ENCODE data around the gene PKMYT1.

Gene PKMYT1

DNA sequence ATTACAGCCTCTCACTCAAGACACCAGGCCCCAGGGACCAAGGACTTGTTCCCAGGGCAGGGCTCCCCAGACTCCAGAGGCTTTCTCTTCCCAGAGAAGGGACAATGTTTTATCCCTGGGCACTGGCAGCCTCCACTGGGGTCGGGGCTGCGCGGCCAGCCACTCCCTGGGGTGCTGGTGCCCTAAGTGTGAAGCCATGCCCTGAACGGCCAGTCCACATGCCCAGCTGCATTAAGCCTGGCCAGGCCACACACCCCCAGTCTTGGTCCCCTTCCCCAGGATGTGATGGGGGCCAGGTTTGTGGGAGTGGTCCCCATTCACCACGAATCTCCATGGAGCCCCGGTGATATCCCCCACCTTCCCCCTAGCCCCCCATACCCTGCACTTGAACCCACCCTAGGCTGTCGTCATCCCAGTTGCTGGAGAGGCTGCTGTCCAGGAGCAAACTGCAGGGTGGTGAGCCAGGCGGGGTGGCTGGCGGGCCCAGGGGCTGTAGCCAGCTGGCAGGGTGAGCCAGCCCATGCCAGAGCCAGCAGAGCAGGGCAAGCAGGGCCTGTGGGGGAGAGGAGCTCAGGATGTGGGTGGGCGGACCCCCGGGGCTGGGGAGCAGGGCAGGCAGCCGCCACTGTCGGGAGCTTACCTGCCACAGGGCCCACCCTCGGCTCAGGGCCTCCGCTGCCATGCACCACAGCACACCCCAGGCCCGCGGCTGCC is 6.5 kb downstream of the PKMYT1 start:
- ATAC-seq (no peak), DNase-seq (no peak)

DNA sequence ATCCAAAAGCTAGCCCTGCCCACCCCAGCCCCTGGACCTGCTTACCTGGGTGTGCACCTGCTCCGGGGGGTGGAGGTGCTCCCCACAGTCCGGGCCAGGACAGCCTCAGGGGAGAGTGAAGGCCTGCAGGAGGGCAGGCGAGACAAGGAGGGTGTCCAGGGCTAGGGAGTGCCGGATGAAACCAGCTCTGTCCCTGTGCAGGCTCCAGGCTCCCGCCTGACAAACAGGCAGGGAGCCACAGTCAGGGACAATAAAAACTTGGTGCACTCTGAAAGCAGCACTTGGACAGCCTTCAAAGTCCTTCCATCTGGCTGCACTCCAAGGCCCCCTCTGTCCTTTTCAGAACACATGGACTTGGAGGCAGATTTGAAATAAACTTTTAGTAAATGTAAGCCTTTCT is 7.2 kb downstream of the PKMYT1 start:
- no peak for ATAC-seq
- no peak for DNase-seq

DNA sequence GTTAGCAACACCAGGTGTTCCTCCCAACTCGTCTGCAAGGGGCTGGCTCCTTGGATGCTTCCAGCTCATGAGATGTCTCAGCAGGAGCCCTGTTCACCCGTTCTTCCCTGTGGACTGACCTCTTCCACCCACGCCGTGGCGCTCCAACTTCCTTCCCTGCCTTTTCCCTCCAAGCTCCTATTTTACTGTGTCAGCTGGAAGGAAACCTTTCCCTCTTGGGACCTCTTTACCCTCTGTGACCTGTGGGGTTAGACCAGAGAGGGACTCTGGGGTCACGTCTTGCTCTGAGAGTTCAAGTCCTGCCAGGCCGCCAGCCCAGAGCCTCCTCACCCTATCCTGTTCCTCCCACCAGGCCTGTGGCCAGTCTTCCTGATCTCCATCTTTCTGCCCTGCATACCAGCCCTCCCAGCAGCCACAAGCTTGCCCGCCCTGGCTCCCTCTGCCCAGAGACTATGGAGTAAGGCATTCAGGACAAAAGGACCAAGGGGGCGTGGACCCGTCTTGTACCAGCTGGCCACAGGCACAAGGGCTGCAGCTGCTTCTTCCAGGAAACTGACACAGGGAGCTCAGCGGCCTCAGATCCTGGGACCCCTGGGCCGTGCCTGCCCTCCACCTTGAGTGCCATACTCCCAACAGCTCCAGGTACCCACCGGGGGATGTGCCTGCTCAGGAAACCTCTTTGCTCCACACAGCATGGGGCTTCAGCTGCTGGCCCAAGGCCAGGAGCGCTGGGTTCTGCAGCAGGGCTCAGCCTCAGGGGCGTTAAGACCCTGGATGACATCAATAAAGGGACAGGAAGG is 8.1 kb downstream of the PKMYT1 start:
- DNase-seq (no peak), ATAC-seq (no peak)

DNA sequence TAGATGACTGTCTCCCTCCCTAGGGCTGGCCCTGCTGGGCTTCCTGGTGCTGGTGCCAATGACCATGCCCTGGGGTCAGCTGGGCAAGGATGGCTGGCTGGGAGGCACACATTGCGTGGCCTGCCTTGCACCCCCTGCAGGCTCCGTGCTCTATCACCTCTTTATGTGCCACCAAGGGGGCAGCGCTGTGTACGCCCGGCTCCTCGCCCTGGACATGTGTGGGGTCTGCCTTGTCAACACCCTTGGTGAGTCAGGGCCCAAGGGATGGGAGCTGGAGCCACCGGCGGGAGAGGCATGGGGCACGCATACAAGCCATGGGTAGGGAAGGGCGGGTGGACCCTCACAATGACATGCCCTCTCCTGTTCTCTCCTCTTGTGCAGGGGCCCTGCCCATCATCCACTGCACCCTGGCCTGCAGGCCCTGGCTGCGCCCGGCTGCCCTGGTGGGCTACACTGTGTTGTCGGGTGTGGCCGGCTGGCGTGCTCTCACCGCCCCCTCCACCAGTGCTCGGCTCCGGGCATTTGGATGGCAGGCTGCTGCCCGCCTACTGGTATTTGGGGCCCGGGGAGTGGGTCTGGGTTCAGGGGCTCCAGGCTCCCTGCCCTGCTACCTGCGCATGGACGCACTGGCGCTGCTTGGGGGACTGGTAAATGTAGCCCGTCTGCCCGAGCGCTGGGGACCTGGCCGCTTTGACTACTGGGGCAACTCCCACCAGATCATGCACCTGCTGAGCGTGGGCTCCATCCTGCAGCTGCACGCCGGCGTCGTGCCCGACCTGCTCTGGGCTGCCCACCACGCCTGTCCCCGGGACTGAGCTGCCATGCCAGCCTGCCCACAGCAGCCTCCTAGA is 8.9 kb downstream of the PKMYT1 start:
- DNase-seq = no peak
- no peak for ATAC-seq

DNA sequence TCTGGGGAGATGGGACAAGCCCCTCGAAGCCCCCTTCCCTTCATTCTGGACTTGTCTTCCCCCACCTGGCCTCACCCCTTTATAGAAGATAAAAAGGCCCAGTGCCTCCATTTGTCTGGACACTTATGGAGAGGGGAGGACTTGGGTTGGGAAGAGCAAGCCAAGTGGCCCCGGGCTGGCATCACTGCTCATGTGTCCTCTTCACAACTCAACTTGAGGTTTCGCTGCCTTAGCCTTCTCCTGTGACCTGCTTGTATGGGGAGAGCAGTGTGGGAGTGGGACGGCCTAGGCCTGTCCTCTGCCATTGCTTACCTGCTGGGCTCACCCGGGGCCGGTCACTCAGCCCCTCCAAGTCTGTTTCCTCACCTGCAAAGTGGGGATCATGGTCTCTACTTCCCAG is 9.7 kb downstream of the PKMYT1 start:
- DNase-seq (no peak), ATAC-seq (no peak)

DNA sequence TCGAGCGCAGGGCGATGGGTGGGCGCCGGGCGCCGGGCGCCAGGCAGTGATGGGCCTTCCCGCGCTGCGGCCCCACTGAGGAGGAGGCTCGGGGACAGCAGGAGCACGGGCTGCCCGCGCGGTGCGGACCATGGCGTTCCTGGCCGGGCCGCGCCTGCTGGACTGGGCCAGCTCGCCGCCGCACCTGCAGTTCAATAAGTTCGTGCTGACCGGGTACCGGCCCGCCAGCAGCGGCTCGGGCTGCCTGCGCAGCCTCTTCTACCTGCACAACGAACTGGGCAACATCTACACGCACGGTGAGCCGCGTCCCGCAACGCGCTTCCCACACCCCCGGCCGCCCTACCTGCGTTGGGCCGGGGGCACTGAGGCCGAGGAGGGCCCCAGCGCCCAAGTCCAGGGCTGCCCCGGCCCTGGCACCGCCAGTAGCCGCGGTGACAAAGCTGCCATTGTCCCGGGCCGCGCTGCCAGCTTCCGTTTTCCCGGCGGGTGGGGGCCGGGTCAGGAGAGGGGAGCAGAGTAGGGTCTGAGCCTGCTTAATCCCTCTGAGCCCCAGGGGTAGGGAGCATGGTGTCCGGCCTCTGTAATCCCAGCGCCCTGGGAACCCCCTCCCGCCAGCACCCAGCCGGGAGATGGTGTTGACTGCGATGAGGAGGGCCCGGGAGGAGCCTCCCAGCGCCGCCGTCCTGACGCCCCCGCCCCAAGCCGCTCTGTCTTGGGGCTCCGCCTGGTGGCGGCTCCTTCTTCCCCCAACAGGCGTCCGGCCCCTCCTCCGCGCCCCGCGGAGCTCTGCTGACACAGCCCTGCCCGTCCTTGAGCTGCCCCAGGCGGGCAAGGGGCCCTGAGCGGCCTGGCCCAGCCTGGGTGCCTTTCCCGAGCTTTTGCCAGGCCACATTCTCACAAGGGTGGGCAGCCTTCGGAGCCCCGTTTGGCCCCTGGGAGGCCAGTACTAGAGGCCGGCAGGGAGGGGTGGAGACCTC is 10.4 kb downstream of the PKMYT1 start:
- ATAC-seq (peak; percentile 74), DNase-seq (peak; percentile 90)

DNA sequence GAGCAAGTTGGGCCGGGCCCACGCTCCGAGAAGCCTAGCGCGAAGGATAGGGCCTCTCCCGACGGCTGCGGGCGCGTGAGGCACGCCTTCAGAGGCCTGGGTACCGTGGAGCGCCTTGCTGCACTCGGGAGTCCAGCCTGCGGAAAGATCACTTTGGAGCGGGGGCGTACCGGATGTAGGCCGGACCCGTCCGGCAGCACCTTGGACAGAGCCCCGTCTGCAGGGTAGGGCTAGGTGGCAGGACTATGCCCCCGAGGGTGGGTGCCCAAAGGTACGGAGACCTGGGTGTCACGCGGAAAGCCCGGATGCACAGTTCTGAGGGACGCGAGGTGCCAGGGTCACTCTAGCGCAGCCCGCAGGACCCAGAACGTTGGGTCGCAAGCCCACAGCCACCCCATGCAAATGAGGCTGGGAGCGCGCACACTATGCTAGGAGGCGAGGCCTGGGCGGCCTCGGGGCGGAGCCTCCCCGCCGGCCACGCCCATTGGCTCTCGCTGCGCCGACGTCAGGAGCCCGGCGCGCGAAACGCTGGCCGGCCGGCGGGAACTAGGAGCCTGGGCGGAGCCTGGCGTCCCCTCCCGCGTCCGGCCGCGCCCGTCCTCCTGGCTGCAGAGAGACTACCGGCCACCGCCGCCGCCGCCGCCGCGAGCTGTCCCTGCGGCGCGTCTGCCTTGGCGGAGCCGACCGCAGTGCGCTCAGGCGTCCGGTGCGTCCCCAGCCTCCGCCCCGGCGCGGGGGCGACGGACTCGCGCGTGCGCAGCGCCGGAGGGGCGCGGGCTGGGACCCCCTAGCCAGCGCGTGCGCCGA is 11.3 kb downstream of the PKMYT1 start, which contains the start of gene PAQR4:
TSS of gene PAQR4 (plus strand) at position 611 of the 807 bp plus-strand sequence. CDS start 327 bp downstream, outside the sequence.
- DNase-seq (peak; percentile 89), ATAC-seq (peak; percentile 77)

DNA sequence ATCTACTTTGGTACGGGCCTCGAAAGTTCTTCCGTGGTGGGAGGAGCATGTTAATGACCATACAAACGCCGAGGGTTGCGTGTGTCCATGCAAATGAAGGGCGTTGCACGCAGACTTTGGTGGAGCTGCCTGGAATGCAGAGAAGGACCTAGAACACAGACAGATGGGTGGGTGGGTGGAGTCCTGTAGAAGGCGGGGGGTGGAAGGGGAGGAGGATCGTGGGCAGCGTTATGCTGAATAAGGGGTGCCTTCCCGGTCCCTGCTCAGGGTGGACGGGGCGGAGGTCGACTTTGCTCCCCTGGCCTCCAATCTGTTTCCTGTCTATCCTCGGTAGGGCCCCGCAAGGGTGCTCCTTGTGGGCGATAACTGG is 11.9 kb downstream of the PKMYT1 start:
- ATAC-seq = no peak
- no peak for DNase-seq

DNA sequence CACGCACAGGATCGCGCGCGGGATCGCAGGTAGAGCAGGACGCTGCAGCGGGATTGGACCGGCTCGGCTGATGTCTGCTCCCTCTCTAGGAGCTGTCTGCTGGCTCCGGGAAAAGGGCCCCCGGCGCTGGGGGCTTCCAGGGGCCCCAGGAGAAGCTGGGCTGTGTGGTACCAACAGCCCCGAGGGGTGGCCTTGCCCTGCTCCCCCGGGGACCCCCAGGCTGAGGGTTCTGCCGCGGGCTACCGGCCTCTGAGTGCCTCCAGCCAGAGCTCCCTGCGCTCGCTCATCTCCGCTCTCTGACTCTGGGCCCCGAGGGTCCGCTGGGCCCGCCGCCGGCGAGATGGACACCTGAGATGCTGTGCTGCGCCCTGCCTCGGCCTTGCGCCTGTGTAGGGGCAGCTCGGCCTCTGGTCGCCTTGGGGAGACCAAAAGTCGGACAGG is 12.5 kb downstream of the PKMYT1 start:
- ATAC-seq = no peak
- no peak for DNase-seq

DNA sequence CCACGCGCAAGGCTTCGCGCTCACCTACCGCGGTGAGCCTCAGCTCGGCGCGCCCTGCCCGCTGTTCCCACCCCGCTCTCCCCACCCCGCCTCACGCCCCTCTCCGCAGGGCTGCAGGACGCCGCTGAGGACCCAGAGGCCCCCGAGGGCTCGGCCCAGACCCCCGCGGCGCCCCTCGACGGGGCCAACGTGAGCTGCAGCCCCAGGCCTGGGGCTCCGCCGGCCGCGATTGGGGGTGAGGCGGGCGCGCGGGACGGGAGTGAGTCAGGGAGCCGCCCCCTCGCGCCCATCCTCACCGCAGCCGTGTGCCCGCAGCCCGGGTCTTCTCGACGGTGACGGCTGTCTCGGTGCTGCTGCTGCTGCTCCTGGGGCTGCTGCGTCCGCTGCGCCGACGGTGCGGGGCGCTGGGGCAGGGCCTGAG is 13.0 kb downstream of the PKMYT1 start:
- no peak for DNase-seq
- no peak for ATAC-seq

DNA sequence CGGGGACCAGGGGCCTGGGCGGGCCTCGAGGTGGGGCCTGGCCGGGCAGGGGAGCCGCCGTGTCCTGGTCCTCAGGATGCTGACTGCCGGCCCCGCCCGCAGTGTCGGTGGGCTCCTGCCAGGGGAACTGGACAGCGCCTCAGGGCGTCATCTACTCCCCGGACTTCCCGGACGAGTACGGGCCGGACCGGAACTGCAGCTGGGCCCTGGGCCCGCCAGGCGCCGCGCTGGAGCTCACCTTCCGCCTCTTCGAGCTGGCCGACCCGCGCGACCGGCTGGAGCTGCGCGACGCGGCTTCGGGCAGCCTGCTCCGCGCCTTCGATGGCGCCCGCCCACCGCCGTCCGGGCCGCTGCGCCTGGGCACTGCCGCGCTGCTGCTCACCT is 13.4 kb downstream of the PKMYT1 start:
- DNase-seq (no peak), ATAC-seq (no peak)

DNA sequence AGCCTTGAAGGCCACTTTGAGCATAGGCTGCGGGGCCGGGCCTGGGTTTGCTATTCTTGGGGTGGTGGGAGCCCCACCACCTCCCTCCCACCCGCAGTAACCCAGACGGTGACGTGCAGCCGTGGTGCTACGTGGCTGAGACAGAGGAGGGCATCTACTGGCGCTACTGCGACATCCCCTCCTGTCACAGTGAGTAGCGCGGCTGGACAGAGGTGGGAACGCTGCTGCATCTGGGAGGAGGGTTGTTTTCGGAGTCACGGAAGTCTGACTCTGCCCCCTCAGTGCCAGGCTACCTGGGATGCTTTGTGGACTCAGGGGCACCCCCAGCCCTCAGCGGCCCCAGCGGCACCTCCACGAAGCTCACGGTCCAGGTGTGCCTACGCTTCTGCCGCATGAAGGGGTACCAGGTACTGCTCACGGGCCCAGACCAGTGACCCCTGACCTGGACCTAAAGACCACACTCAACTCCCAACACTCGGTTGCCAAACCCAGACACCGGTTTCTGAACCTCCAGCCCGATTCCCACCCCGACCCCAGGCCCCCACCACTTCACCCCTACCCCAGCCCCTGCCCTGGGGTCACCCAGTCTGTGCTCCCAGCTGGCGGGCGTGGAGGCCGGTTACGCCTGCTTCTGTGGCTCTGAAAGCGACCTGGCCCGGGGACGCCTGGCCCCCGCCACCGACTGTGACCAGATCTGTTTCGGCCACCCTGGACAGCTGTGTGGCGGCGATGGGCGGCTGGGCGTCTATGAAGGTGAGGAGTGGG is 14.0 kb downstream of the PKMYT1 start:
- ATAC-seq = no peak

DNA sequence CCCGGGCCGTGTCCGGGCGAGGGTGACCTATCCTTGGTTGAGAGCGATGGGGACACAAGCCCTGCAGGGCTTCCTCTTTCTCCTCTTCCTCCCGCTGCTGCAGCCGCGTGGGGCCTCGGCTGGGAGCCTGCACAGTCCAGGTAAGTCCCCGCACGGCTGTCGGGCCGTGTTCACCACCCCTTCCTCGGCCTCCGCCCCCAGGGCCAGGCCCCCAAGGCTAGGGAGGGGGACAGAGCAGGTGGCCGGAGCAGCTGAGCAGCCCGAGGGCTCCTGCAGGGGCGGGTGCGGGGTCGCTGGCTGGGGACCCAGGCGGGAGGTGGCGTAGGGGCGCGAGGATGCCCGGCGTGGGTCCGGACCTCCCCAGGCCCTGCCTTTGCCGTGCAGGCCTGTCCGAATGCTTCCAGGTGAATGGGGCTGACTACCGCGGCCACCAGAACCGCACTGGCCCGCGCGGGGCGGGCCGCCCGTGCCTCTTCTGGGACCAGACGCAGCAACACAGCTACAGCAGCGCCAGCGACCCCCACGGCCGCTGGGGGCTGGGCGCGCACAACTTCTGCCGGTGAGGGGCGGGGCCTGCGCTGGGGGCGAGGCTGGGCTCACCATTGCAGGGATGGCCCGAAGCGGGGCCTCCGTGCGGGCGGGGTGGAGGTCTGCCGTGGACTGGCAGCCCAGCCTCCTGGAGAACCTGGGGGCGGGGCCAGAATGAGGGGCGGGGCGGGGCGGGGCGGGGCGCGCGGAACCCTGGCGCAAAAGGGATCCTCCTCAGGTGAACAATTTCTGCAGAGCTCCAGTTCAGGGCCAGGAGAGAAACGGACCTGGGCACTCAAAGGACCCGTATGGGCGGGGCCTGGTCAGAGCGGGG is 15.5 kb downstream of the PKMYT1 start:
- ATAC-seq = peak; percentile 29
- peak; percentile 76 for DNase-seq

More for the DNA sequence above, 14.0 kb downstream of the PKMYT1 start:
- no peak for DNase-seq

DNA sequence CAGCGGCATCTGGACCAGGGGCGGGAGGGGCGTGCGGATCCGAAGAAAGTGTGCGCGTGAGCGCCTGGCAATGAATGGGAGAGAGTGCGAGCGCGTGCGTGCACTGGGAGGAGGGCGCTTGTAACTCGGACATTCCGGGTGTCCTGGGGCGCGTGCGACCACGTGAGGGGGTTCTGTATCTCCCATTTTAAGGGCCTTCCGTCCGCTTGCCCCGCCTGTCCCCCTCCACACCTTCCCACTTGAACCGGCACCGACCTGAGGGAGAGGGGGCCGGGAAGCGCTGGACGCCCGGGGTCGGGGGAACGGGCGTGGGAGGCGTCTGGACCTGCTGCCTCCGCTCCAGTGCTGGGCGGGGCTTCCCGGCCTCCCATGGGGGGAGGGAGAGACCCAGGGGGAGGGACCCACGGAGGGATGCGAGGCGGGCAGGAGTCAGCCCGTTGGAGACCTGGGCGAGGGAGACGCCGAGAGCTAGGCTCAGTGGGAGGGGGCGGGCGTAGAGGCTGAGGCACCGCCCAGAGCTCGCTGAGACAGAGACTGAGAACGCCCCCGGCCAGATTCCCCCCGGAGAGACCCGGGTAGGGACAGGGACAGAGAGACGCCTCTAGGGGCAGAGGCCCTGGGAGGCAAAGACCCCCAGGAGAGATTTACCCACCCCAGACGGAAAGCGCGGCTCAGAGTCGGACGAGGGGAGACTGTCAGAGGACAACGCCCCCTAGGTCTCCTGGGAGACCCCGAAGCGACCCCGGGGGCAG is 16.3 kb downstream of the PKMYT1 start, which contains the start of gene KREMEN2:
TSS of gene KREMEN2 (plus strand) at position 553 of the 752 bp plus-strand sequence. CDS start 246 bp downstream, outside the sequence.
- DNase-seq = peak; percentile 56
- ATAC-seq = peak; percentile 11

DNA sequence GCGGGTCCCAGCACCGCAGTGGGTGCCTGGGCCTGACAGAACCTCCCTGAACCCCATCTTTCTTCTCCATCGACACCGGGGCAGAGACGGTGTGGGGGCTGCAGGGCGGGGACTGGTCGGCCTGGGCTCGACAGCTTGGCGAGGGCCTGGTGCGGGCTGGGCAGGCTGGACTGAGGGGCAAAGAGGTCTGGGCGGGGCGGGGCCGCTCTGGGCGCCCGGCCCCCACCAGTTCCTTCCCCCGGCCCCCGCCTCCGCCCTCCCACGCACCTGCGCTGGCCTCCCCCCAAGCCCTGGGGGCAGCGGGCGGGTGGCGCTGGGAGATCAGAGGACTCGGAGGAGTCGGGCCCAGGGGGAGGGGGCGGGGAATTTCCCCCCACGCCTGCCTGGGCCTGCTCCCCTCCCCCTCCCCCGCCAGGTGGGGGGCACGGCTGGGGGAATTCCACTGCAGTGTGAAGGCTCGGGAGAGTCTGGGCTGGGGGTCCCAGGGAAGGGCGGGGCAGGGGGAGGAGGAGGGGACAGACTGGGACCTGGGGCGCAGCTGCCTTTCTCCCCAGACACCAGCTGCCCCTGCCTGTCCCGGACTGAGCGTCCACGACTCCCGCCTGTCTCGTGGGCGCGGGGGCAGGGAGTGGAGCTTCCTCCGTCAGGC is 17.0 kb downstream of the PKMYT1 start:
- ATAC-seq = no peak
- no peak for DNase-seq

DNA sequence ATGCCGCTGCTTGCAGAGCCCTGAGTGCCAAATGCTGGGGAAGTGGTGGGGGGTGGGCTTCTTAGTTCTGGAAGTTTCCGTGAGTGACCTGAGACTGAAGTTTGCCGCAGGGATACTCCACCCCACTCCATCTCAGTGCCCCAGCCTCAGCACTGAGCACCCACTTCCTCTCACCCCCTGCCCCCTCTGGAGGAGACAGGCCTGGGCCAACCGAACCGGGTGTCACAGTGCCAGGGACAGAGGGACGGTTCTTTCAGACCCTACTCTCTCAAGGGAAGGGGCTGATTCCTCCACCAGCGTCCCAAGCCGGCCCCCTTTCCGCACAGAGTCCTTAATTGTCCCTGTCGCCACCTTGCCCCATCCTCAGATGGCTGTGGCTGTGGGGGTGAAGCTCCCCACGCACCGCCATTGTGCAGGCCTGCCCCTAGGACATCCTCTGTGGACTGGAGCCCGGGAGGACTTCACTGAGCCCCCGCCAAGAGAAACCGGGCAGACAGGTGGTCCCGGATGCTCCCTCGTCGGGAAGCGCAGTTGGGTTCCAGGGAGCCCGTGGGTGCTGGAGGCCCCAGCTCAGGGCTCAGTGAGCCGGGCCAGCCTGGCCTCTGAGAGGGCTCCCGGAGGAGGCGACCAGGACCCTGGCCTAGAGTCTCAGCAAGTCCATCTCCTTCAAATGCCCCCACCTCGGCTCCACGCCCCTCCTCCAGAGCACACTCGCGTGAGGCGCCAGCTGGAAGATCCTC is 17.7 kb downstream of the PKMYT1 start:
- DNase-seq = no peak
- no peak for ATAC-seq

Data from stimulated activated naive CD8-positive, alpha-beta T cell treated with anti-CD3 and anti-CD28 coated beads, Interleukin-15, Interleukin-2, amounts not matched to agents 100 U/mL and 50 U/mL, for 24 hours (primary cell).